ENCODE measurements around the gene ATAD3A.

DNA sequence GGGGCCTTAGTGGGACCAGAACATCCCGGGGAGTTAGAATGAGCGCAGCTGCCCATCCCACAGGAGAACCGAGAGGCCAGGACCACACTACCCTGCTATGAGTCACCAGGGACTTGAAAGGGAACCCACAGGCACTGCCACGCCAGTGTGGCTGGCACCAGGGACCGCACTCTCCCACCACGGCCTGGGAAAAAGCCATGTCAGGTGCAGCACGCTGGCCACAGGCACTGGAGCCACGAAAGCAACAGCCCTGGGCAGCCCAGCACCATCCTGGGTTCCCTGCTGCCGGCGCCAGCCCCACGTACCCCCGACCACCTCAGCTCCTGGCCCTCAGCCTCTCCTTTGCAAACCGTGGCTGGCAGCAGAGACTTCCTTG lies 42.6 kb downstream of the ATAD3A start:
- TF ChIP-seq, protein P1, sequence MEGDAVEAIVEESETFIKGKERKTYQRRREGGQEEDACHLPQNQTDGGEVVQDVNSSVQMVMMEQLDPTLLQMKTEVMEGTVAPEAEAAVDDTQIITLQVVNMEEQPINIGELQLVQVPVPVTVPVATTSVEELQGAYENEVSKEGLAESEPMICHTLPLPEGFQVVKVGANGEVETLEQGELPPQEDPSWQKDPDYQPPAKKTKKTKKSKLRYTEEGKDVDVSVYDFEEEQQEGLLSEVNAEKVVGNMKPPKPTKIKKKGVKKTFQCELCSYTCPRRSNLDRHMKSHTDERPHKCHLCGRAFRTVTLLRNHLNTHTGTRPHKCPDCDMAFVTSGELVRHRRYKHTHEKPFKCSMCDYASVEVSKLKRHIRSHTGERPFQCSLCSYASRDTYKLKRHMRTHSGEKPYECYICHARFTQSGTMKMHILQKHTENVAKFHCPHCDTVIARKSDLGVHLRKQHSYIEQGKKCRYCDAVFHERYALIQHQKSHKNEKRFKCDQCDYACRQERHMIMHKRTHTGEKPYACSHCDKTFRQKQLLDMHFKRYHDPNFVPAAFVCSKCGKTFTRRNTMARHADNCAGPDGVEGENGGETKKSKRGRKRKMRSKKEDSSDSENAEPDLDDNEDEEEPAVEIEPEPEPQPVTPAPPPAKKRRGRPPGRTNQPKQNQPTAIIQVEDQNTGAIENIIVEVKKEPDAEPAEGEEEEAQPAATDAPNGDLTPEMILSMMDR (IDR thresholded peaks at IDR 0.05) = no peak
- TF ChIP-seq SIN3A (IDR thresholded peaks at IDR 0.05; ENCODE audit: borderline replicate concordance, insufficient read depth, low read depth, low read length) (no peak), POLR2AphosphoS5 (IDR thresholded peaks at IDR 0.05; ENCODE audit: low read depth, low read length) (0 out of 2 replicates have a peak, but pooled peaks have one; percentile 41)
- TF ChIP-seq, protein P2, sequence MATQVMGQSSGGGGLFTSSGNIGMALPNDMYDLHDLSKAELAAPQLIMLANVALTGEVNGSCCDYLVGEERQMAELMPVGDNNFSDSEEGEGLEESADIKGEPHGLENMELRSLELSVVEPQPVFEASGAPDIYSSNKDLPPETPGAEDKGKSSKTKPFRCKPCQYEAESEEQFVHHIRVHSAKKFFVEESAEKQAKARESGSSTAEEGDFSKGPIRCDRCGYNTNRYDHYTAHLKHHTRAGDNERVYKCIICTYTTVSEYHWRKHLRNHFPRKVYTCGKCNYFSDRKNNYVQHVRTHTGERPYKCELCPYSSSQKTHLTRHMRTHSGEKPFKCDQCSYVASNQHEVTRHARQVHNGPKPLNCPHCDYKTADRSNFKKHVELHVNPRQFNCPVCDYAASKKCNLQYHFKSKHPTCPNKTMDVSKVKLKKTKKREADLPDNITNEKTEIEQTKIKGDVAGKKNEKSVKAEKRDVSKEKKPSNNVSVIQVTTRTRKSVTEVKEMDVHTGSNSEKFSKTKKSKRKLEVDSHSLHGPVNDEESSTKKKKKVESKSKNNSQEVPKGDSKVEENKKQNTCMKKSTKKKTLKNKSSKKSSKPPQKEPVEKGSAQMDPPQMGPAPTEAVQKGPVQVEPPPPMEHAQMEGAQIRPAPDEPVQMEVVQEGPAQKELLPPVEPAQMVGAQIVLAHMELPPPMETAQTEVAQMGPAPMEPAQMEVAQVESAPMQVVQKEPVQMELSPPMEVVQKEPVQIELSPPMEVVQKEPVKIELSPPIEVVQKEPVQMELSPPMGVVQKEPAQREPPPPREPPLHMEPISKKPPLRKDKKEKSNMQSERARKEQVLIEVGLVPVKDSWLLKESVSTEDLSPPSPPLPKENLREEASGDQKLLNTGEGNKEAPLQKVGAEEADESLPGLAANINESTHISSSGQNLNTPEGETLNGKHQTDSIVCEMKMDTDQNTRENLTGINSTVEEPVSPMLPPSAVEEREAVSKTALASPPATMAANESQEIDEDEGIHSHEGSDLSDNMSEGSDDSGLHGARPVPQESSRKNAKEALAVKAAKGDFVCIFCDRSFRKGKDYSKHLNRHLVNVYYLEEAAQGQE (IDR thresholded peaks at IDR 0.05; ENCODE audit: insufficient read depth in 1 of 2, low read depth in 2 of 2, low read length in 1 of 2) = no peak
